HCT116 (cell line): Measurements from ENCODE around the gene SERINC5. TPM values are rescaled to one million over a fixed set of nuclear protein-coding genes. Genes with fewer than 3 reads are reported as not detected.

ENCODE experiments used
- ATAC-seq: fragments of 200-7000 bp; cut with Tn5 transposase; 2 replicates; pipeline ENCODE4 v1.9.1; 2020; ENCODE audit warnings: mild to moderate bottlenecking, moderate library complexity
- BruUV-seq: library from RNA; stranded (reverse); fragments of 400-500 nt; replicated peaks from 2 replicates; lab custom pipeline; 2021; lab: Mats Ljungman, UMichigan
- CTCF ChIA-PET: fragments of 300-600 bp; sonication (Branson Sonifier 250); formaldehyde crosslinking; loops from one replicate; lab custom pipeline; 2021; ENCODE audit warnings: antibody characterized with exemption; lab: Charles Lee
- POLR2A ChIA-PET: fragments of 300-600, 350-600 bp; sonication (Branson Sonifier 250); formaldehyde crosslinking; loops from one replicate; lab custom pipeline; 2021; ENCODE audit warnings: antibody characterized with exemption; lab: Charles Lee
- RAD21 ChIA-PET, 2 experiments: fragments of 300-600 bp; sonication (Branson Sonifier 250); formaldehyde crosslinking; loops; one replicate each; lab custom pipeline; 2023; ENCODE audit warnings: low total read pairs in 2 of 2; ENCODE audit not compliant: uncharacterized antibody in 2 of 2, unreplicated experiment in 2 of 2, low non-redundant PET in 1 of 2; lab: Charles Lee
- DNase-seq: peaks from one replicate; pipeline ENCODE4 v3.0.0-alpha.2; 2010; ENCODE audit warnings: low read depth, low spot score
- H2AFZ ChIP-seq: fragments of 200-600 bp; shearing (Covaris generic), sonication (generic); 2 replicates; pipeline ENCODE4 v1.6.1; 2017; ENCODE audit warnings: low read depth, mixed run types, mixed read lengths, antibody characterized with exemption, low read length; ENCODE audit not compliant: poor library complexity, severe bottlenecking
- H3K27ac ChIP-seq: 2 replicates; pipeline ENCODE4 v1.5.1; 2012; ENCODE audit warnings: low read depth, low read length
- H3K27me3 ChIP-seq: fragments of 200-600 bp; sonication (generic); 2 replicates; pipeline ENCODE4 v1.6.1; 2016; ENCODE audit warnings: mixed run types, low read length, mixed read lengths; ENCODE audit not compliant: insufficient read depth
- H3K36me3 ChIP-seq, 2 experiments: fragments of 200-500 bp in 1 of 2; fragments of 200-600 bp in 1 of 2; sonication (Bioruptor generic) in 1 of 2; sonication (generic) in 1 of 2; 2 replicates each; pipeline versions ENCODE4 v1.5.1 to v1.6.1; 2014 to 2016; ENCODE audit warnings: low read length in 2 of 2, inconsistent platforms in 1 of 2, mixed read lengths in 1 of 2, mixed run types in 1 of 2; ENCODE audit not compliant: insufficient read depth in 2 of 2, control insufficient read depth in 1 of 2
- H3K4me1 ChIP-seq, 2 experiments: fragments of 200-600 bp in 1 of 2; sonication (generic) in 1 of 2; 2 replicates each; pipeline versions ENCODE4 v1.5.1 to v1.6.1; 2012 to 2017; ENCODE audit warnings: low read length in 2 of 2, inconsistent platforms in 1 of 2, mild to moderate bottlenecking in 1 of 2, mixed read lengths in 1 of 2, mixed run types in 1 of 2, moderate library complexity in 1 of 2; ENCODE audit not compliant: insufficient read depth in 2 of 2, control insufficient read depth in 1 of 2
- H3K4me2 ChIP-seq: fragments of 200-600 bp; sonication (generic); 2 replicates; pipeline ENCODE4 v1.6.1; 2017; ENCODE audit warnings: mixed run types, low read length, mixed read lengths
- H3K4me3 ChIP-seq, 2 experiments: fragments of 200-600 bp in 1 of 2; sonication (generic) in 1 of 2; replicated peaks in 1 of 2; 2 replicates each; pipeline ENCODE4 v1.5.1; 2011 to 2016; ENCODE audit warnings: low read length in 2 of 2, control low read depth in 1 of 2, low read depth in 1 of 2, mild to moderate bottlenecking in 1 of 2, mixed read lengths in 1 of 2, mixed run types in 1 of 2
- H3K79me2 ChIP-seq: fragments of 200-600 bp; sonication (generic); 2 replicates; pipeline ENCODE4 v1.6.1; 2017; ENCODE audit warnings: mild to moderate bottlenecking, mixed run types, low read length, moderate library complexity, mixed read lengths; ENCODE audit not compliant: insufficient read depth
- H3K9ac ChIP-seq: fragments of 200-600 bp; sonication (generic); 2 replicates; pipeline ENCODE4 v1.6.1; 2016; ENCODE audit warnings: low read length, mixed read lengths
- H3K9me2 ChIP-seq: fragments of 200-600 bp; sonication (generic), shearing (Covaris generic); 2 replicates; pipeline ENCODE4 v1.6.1; 2017; ENCODE audit warnings: mixed run types, mild to moderate bottlenecking, moderate library complexity; ENCODE audit not compliant: insufficient read depth
- H3K9me3 ChIP-seq, 2 experiments: fragments of 200-500 bp in 1 of 2; fragments of 200-600 bp in 1 of 2; sonication (Bioruptor generic) in 1 of 2; sonication (generic) in 1 of 2; 2 replicates each; pipeline ENCODE4 v1.6.1; 2014 to 2017; ENCODE audit warnings: low read length in 2 of 2, mixed read lengths in 2 of 2, inconsistent platforms in 1 of 2, low read depth in 1 of 2, mild to moderate bottlenecking in 1 of 2, mixed run types in 1 of 2, moderate library complexity in 1 of 2; ENCODE audit not compliant: control insufficient read depth in 1 of 2, insufficient read depth in 1 of 2
- H4K20me1 ChIP-seq: fragments of 200-600 bp; sonication (generic), shearing (Covaris generic); 2 replicates; pipeline ENCODE4 v1.6.1; 2017; ENCODE audit warnings: mixed run types, mild to moderate bottlenecking, moderate library complexity; ENCODE audit not compliant: insufficient read depth
- CEBPB ChIP-seq: IDR thresholded peaks from 2 replicates; pipeline ENCODE4 v1.6.1; 2012; ENCODE audit warnings: low read depth
- EGR1 ChIP-seq: IDR thresholded peaks from 2 replicates; pipeline ENCODE4 v1.6.1; 2012; ENCODE audit warnings: low read depth
- ELF1 ChIP-seq: IDR thresholded peaks from 2 replicates; pipeline ENCODE4 v1.6.1; 2012; ENCODE audit warnings: low read depth, borderline replicate concordance
- EZH2 ChIP-seq: fragments of 200-600 bp; sonication (generic); IDR thresholded peaks from 2 replicates; pipeline ENCODE4 v1.6.1; 2017; ENCODE audit warnings: antibody characterized with exemption, mixed run types
- POLR2A ChIP-seq: IDR thresholded peaks from 2 replicates; pipeline ENCODE4 v1.7.0; 2011; ENCODE audit warnings: borderline replicate concordance; ENCODE audit not compliant: insufficient read depth, insufficient read length; ENCODE audit errors: extremely low read depth
- RAD21 ChIP-seq: IDR thresholded peaks from 2 replicates; pipeline ENCODE4 v1.6.1; 2012; ENCODE audit warnings: low read depth, mild to moderate bottlenecking
- SP1 ChIP-seq: IDR thresholded peaks from 2 replicates; pipeline ENCODE4 v1.6.1; 2012; ENCODE audit warnings: low read depth
- SRF ChIP-seq: IDR thresholded peaks from 2 replicates; pipeline ENCODE4 v1.6.1; 2012; ENCODE audit warnings: low read depth
- TCF7L2 ChIP-seq: IDR thresholded peaks from 2 replicates; pipeline ENCODE4 v1.7.0; 2011; ENCODE audit warnings: borderline replicate concordance, inconsistent platforms; ENCODE audit not compliant: insufficient read depth, insufficient read length; ENCODE audit errors: extremely low read depth
- YY1 ChIP-seq: IDR thresholded peaks from 2 replicates; pipeline ENCODE4 v1.6.1; 2011; ENCODE audit warnings: low read length, low read depth, moderate library complexity, mild to moderate bottlenecking; ENCODE audit not compliant: insufficient replicate concordance; ENCODE audit errors: extremely low read depth
- ZFX ChIP-seq: fragments of 450-650 bp; IDR thresholded peaks from 2 replicates; pipeline ENCODE4 v1.6.1; 2017
- intact Hi-C: fragments of 100-400 bp; cut with micrococcal nuclease; formaldehyde crosslinking; loops from 2 replicates; pipeline ENCODE4 v1.10.0; 2022
- total RNA-seq: library from RNA; stranded (reverse); gene quantifications from one replicate; pipeline ENCODE4 v1.2.1, GENCODE V29; 2021; ENCODE audit not compliant: unreplicated experiment
- TF ChIP-seq, protein P1 (sequence below): IDR thresholded peaks from 2 replicates; pipeline ENCODE4 v1.6.1; 2012
- TF ChIP-seq, protein P2 (sequence below): IDR thresholded peaks from 2 replicates; pipeline ENCODE4 v1.6.1; 2012
- TF ChIP-seq, protein P3 (sequence below): IDR thresholded peaks from 2 replicates; pipeline ENCODE4 v1.6.1; 2011; ENCODE audit warnings: mild to moderate bottlenecking, low read length, moderate library complexity; ENCODE audit not compliant: insufficient replicate concordance; ENCODE audit errors: extremely low read depth
- TF ChIP-seq, protein P4 (sequence below): IDR thresholded peaks from 2 replicates; pipeline ENCODE4 v1.6.1; 2012; ENCODE audit warnings: low read depth

SERINC5 gene
- total RNA-seq, 1 experiment from 2014 or later = 39.3 TPM

DNA sequence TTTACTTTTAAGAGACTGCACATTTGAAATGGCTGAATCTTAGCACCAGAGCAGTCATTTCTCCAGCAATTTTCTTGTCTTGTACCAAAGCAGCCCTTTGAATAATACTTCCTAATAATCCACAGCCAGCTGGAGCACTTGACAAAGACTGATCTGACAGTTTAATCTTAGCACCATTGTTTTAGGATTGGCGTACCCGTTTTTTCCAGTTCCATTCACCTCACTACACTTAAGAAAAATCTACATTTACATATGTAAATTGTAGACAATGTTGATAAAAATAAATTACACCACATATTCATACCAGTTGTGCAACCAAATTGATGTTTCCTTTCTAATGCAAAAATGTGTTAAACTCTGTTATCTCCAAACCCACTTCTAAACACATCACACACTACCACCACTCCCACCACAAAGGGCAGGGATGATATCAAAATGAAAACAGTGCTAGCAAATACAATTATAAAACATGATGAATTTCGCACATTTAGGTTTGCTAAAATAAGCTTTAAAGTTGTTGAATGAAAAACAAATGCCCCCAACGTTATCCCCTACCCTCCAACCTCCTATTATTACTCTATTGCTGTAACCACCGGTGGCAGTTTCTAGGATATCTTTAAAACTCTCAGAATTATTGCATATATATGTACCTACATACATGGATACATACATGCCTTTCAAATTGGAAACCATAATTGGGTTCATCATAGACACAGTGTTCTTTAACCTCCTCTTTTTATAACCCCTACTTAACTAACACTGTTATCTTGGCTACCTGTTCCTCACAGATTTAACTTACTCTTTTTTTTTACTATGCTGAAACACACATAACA, 21.5 kb downstream of the SERINC5 start:
- RAD21 ChIA-PET = no interaction called here
- POLR2A ChIA-PET = no interaction called here
- Histone ChIP-seq H3K4me1 (no peaks in the 10 kb centered on the region; a peak in 1 of 4 replicates), H3K4me3 (no peak overlapping the region), H2AFZ (no peak overlapping the region), H3K27ac (no peak overlapping the region), H3K27me3 (no peaks in the 10 kb centered on the region), H3K79me2 (peaks cover 5% of the 10 kb centered on the region), H3K36me3 (no peaks in the 10 kb centered on the region), H3K9ac (no peak overlapping the region), H3K9me3 (no peaks in the 10 kb centered on the region), H4K20me1 (no peaks in the 10 kb centered on the region), H3K9me2 (no peaks in the 10 kb centered on the region), H3K4me2 (no peak overlapping the region)
- TF ChIP-seq SP1 = no peak
- no peak for TF ChIP-seq RAD21
- TF ChIP-seq, protein P1, sequence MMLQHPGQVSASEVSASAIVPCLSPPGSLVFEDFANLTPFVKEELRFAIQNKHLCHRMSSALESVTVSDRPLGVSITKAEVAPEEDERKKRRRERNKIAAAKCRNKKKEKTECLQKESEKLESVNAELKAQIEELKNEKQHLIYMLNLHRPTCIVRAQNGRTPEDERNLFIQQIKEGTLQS = no peak
- TF ChIP-seq ELF1 = no peak
- TF ChIP-seq YY1 = no peak
- no peak for TF ChIP-seq CEBPB
- TF ChIP-seq, protein P2, sequence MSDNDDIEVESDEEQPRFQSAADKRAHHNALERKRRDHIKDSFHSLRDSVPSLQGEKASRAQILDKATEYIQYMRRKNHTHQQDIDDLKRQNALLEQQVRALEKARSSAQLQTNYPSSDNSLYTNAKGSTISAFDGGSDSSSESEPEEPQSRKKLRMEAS = no peak
- no peak for TF ChIP-seq EZH2
- TF ChIP-seq, protein P3, sequence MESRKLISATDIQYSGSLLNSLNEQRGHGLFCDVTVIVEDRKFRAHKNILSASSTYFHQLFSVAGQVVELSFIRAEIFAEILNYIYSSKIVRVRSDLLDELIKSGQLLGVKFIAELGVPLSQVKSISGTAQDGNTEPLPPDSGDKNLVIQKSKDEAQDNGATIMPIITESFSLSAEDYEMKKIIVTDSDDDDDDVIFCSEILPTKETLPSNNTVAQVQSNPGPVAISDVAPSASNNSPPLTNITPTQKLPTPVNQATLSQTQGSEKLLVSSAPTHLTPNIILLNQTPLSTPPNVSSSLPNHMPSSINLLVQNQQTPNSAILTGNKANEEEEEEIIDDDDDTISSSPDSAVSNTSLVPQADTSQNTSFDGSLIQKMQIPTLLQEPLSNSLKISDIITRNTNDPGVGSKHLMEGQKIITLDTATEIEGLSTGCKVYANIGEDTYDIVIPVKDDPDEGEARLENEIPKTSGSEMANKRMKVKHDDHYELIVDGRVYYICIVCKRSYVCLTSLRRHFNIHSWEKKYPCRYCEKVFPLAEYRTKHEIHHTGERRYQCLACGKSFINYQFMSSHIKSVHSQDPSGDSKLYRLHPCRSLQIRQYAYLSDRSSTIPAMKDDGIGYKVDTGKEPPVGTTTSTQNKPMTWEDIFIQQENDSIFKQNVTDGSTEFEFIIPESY = no peak
- TF ChIP-seq SRF = no peak
- TF ChIP-seq, protein P4, sequence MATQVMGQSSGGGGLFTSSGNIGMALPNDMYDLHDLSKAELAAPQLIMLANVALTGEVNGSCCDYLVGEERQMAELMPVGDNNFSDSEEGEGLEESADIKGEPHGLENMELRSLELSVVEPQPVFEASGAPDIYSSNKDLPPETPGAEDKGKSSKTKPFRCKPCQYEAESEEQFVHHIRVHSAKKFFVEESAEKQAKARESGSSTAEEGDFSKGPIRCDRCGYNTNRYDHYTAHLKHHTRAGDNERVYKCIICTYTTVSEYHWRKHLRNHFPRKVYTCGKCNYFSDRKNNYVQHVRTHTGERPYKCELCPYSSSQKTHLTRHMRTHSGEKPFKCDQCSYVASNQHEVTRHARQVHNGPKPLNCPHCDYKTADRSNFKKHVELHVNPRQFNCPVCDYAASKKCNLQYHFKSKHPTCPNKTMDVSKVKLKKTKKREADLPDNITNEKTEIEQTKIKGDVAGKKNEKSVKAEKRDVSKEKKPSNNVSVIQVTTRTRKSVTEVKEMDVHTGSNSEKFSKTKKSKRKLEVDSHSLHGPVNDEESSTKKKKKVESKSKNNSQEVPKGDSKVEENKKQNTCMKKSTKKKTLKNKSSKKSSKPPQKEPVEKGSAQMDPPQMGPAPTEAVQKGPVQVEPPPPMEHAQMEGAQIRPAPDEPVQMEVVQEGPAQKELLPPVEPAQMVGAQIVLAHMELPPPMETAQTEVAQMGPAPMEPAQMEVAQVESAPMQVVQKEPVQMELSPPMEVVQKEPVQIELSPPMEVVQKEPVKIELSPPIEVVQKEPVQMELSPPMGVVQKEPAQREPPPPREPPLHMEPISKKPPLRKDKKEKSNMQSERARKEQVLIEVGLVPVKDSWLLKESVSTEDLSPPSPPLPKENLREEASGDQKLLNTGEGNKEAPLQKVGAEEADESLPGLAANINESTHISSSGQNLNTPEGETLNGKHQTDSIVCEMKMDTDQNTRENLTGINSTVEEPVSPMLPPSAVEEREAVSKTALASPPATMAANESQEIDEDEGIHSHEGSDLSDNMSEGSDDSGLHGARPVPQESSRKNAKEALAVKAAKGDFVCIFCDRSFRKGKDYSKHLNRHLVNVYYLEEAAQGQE = no peak
- TF ChIP-seq EGR1 = no peak
- no peak for TF ChIP-seq ZFX
- TF ChIP-seq TCF7L2 = no peak
- no peak for TF ChIP-seq POLR2A
- CTCF ChIA-PET = no interaction called here
- intact Hi-C loops = no loop called here
- no peak for DNase-seq
- ATAC-seq = no peak
- BruUV-seq = no TSS peak
